Right hindlimb (tissue), 1 donor: ENCODE results near the gene APBB1.

Experiments
- DNase-seq: peaks from one replicate; pipeline ENCODE4 v3.0.0-alpha.2; 2018

APBB1 gene

GRCh38 chr11:6350043-6350442 lies 68.9 kb downstream of the APBB1 start:
- DNase-seq = no peak

DNA sequence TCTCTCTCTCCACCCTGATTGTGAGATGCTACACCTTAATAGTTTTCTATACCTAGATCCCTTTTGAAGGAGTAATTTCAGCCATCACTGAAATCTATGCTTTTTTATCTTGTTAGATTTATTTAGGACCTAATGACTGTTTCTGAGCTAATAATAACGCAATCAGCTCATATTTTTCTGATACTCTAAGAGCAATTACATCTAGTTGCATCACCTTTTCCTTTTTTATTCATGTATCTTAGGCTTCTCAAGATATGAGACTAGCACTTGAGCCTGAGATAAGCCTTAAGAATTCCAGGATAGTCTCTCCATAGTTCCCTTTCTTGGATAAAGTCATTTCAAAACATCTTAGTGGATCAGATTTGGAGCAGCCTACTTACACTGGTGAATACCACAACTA lies 73.5 kb downstream of the APBB1 start:
- DNase-seq = no peak
